Neural cell (in vitro differentiated cells): ENCODE measurements around the gene KRTAP20-3.

Source experiments
- EP300 ChIP-seq: fragments of 450-650 bp; conservative IDR thresholded peaks from 2 replicates; pipeline ENCODE4 v1.6.1; 2014; ENCODE audit warnings: antibody characterized with exemption, mild to moderate bottlenecking, moderate library complexity; ENCODE audit not compliant: poor library complexity, severe bottlenecking
- POLR2AphosphoS5 ChIP-seq: IDR thresholded peaks from 2 replicates; pipeline ENCODE4 v1.6.1; 2012
- TF ChIP-seq, protein P1 (sequence below): fragments of 450-650 bp; IDR thresholded peaks from 2 replicates; pipeline ENCODE4 v1.5.1; 2014; ENCODE audit warnings: antibody characterized with exemption, mild to moderate bottlenecking, moderate library complexity; ENCODE audit not compliant: poor library complexity, severe bottlenecking

DNA sequence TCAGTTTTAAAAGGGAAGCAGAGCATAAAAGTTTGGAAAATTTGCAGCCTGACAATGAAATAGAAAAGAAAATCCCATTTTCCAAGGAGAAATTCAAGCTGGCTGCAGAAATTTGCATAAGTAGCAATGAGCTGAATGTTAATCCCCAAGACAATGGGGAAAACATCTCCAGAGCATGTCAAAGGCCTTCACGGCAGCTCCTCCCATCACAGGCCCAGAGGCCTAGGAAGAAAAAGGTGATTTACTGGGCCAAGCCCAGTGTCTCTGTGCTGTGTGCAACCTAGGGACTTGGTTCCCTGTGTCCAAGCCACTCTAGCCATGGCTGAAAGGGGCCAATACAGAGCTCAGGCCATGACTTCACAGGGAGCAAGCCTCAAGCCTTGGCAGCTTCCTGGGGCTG, 26.1 kb downstream of the KRTAP20-3 start:
- TF ChIP-seq, protein P1, sequence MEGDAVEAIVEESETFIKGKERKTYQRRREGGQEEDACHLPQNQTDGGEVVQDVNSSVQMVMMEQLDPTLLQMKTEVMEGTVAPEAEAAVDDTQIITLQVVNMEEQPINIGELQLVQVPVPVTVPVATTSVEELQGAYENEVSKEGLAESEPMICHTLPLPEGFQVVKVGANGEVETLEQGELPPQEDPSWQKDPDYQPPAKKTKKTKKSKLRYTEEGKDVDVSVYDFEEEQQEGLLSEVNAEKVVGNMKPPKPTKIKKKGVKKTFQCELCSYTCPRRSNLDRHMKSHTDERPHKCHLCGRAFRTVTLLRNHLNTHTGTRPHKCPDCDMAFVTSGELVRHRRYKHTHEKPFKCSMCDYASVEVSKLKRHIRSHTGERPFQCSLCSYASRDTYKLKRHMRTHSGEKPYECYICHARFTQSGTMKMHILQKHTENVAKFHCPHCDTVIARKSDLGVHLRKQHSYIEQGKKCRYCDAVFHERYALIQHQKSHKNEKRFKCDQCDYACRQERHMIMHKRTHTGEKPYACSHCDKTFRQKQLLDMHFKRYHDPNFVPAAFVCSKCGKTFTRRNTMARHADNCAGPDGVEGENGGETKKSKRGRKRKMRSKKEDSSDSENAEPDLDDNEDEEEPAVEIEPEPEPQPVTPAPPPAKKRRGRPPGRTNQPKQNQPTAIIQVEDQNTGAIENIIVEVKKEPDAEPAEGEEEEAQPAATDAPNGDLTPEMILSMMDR, result no peak
- no peak for TF ChIP-seq EP300
- no peak for TF ChIP-seq POLR2AphosphoS5
